Measurements from ENCODE around the gene CCDC57.

Gene CCDC57

GRCh38 chr17:82080789-82081464, 131.7 kb downstream of the CCDC57 start:
- no peak for DNase-seq (ENCODE audit: low read depth)

- DNase-seq (ENCODE audit: low read depth): no peak
Measured at GRCh38 chr17:82080048-82080788, 132.4 kb downstream of the CCDC57 start.

GRCh38 chr17:82079001-82079677, 133.5 kb downstream of the CCDC57 start:
- DNase-seq (ENCODE audit: low read depth): no peak

- DNase-seq (ENCODE audit: low read depth): no peak
Measured at GRCh38 chr17:82078433-82078832, 134.2 kb downstream of the CCDC57 start.

- no peak for DNase-seq (ENCODE audit: low read depth)
Measured at GRCh38 chr17:82077617-82078358, 134.9 kb downstream of the CCDC57 start.

- no peak for DNase-seq (ENCODE audit: low read depth)
Measured at GRCh38 chr17:82076785-82077591, 135.7 kb downstream of the CCDC57 start.

GRCh38 chr17:82076018-82076784, 136.4 kb downstream of the CCDC57 start:
- no peak for DNase-seq (ENCODE audit: low read depth)

- no peak for DNase-seq (ENCODE audit: low read depth)
Measured at GRCh38 chr17:82073446-82073845, 139.2 kb downstream of the CCDC57 start.

- no peak for DNase-seq (ENCODE audit: low read depth)
Measured at GRCh38 chr17:82072827-82073226, 139.8 kb downstream of the CCDC57 start.

GRCh38 chr17:82070611-82071010, 142.0 kb downstream of the CCDC57 start:
- no peak for DNase-seq (ENCODE audit: low read depth)

GRCh38 chr17:82065638-82066303, 146.9 kb downstream of the CCDC57 start, which contains the start of gene DUS1L:
Gene DUS1L (minus strand): TSS chr17:82065804. CDS start chr17:82065059, 745 bp downstream.
- peak; percentile 60 for DNase-seq (ENCODE audit: low read depth)

GRCh38 chr17:82065193-82065637, 147.4 kb downstream of the CCDC57 start:
- no peak for DNase-seq (ENCODE audit: low read depth)

GRCh38 chr17:82064433-82065192, 148.0 kb downstream of the CCDC57 start:
- DNase-seq (ENCODE audit: low read depth): no peak

- DNase-seq (ENCODE audit: low read depth): no peak
Measured at GRCh38 chr17:82063424-82064415, 148.9 kb downstream of the CCDC57 start.

GRCh38 chr17:82062984-82063368, 149.7 kb downstream of the CCDC57 start:
- DNase-seq (ENCODE audit: low read depth): no peak

- no peak for DNase-seq (ENCODE audit: low read depth)
Measured at GRCh38 chr17:82062076-82062983, 150.3 kb downstream of the CCDC57 start.
